HG02840 (cell line): Measurements from ENCODE around the gene HBP1.
"Not testable (repeated sequence)": the region's sequence is repeated elsewhere in the genome, so short reads cannot be mapped to it uniquely, and the experiment has no call there.

Experiments
- ATAC-seq: cut with Tn5 transposase; IDR thresholded peaks from one replicate; pipeline ENCODE4 v1.9.1; 2021; ENCODE audit warnings: mild to moderate bottlenecking, moderate library complexity, moderate number of reproducible peaks; ENCODE audit not compliant: unreplicated experiment, low FRiP score

The HBP1 gene

GRCh38 chr7:107219563-107220244, 50.9 kb downstream of the HBP1 start:
- ATAC-seq, result no peak

- ATAC-seq, result no peak
Observed at GRCh38 chr7:107220356-107220755, 51.6 kb downstream of the HBP1 start.

GRCh38 chr7:107220806-107221205, 52.0 kb downstream of the HBP1 start:
- not testable (repeated sequence) for ATAC-seq

- no peak for ATAC-seq
Observed at GRCh38 chr7:107224374-107225223, 55.8 kb downstream of the HBP1 start.

GRCh38 chr7:107228291-107228690, 59.5 kb downstream of the HBP1 start:
- no peak for ATAC-seq

- ATAC-seq, result no peak
Observed at GRCh38 chr7:107230334-107230733, 61.5 kb downstream of the HBP1 start.

- ATAC-seq, result no peak
Observed at GRCh38 chr7:107232568-107233090, 63.8 kb downstream of the HBP1 start.

GRCh38 chr7:107233174-107233573, 64.4 kb downstream of the HBP1 start:
- ATAC-seq, result no peak

GRCh38 chr7:107233981-107234380, 65.2 kb downstream of the HBP1 start:
- no peak for ATAC-seq

GRCh38 chr7:107234436-107234835, 65.6 kb downstream of the HBP1 start:
- no peak for ATAC-seq

- no peak for ATAC-seq
Observed at GRCh38 chr7:107236862-107237261, 68.1 kb downstream of the HBP1 start.

GRCh38 chr7:107237451-107237850, 68.6 kb downstream of the HBP1 start:
- ATAC-seq, result no peak

- ATAC-seq, result no peak
Observed at GRCh38 chr7:107242267-107242666, 73.5 kb downstream of the HBP1 start.

- no peak for ATAC-seq
Observed at GRCh38 chr7:107244613-107245012, 75.8 kb downstream of the HBP1 start.

GRCh38 chr7:107246836-107247235, 78.0 kb downstream of the HBP1 start:
- ATAC-seq, result not testable (repeated sequence)

- no peak for ATAC-seq
Observed at GRCh38 chr7:107248551-107249316, 79.9 kb downstream of the HBP1 start.

GRCh38 chr7:107251963-107252362, 83.2 kb downstream of the HBP1 start:
- no peak for ATAC-seq
